ENCODE results near the gene CFAP99.

- TF ChIP-seq, protein P1, sequence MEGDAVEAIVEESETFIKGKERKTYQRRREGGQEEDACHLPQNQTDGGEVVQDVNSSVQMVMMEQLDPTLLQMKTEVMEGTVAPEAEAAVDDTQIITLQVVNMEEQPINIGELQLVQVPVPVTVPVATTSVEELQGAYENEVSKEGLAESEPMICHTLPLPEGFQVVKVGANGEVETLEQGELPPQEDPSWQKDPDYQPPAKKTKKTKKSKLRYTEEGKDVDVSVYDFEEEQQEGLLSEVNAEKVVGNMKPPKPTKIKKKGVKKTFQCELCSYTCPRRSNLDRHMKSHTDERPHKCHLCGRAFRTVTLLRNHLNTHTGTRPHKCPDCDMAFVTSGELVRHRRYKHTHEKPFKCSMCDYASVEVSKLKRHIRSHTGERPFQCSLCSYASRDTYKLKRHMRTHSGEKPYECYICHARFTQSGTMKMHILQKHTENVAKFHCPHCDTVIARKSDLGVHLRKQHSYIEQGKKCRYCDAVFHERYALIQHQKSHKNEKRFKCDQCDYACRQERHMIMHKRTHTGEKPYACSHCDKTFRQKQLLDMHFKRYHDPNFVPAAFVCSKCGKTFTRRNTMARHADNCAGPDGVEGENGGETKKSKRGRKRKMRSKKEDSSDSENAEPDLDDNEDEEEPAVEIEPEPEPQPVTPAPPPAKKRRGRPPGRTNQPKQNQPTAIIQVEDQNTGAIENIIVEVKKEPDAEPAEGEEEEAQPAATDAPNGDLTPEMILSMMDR (IDR thresholded peaks at IDR 0.05 in 4 of 5, conservative IDR thresholded peaks at IDR 0.05 in 1 of 5): no peak
- no peak for TF ChIP-seq POLR2A (IDR thresholded peaks at IDR 0.05)
Measured at GRCh38 chr4:2501034-2501594, 82.4 kb downstream of the CFAP99 start.
